Activated T-helper 1 cell treated with anti-CD3 and anti-CD28 coated beads, Interleukin-12 subunit alpha, Interleukin-12 subunit beta, Interleukin-2, Interleukin-4 antibody, amounts not matched to agents 30 ng/mL and 10 ng/mL and 1 ng/mL, durations not matched to agents 14 hours and 24 hours and 36 hours (primary cell): ENCODE results near the gene KIF6. TPM values are rescaled to one million over a fixed set of nuclear protein-coding genes. Genes with fewer than 3 reads are reported as not detected.

Experiments
- DNase-seq: peaks from one replicate; pipeline ENCODE4 v3.0.0; 2021; ENCODE audit warnings: low spot score
- H3K27ac Mint-ChIP-seq: one replicate; pipeline ENCODE4 v1.8.0; 2021; ENCODE audit warnings: mild to moderate bottlenecking, mixed read lengths
- H3K27me3 Mint-ChIP-seq: one replicate; pipeline ENCODE4 v1.8.0; 2022; ENCODE audit warnings: mild to moderate bottlenecking, moderate library complexity, mixed read lengths; ENCODE audit not compliant: insufficient read depth
- H3K36me3 Mint-ChIP-seq: one replicate; pipeline ENCODE4 v1.8.0; 2021; ENCODE audit warnings: low read depth, mixed read lengths
- H3K4me1 Mint-ChIP-seq: one replicate; pipeline ENCODE4 v1.8.0; 2021; ENCODE audit warnings: low read depth, mixed read lengths
- H3K4me3 Mint-ChIP-seq: one replicate; pipeline ENCODE4 v1.8.0; 2021; ENCODE audit warnings: mild to moderate bottlenecking, moderate library complexity, mixed read lengths
- H3K9me3 Mint-ChIP-seq: one replicate; pipeline ENCODE4 v1.8.0; 2021; ENCODE audit warnings: mixed read lengths
- intact Hi-C: fragments of 100-400 bp; cut with micrococcal nuclease; formaldehyde crosslinking; loops from one replicate; pipeline ENCODE4 v1.15.1; 2024
- total RNA-seq: library from RNA; stranded (reverse); gene quantifications from 2 replicates; pipeline ENCODE4 v1.2.3, GENCODE V29; 2022

KIF6 gene
- total RNA-seq, 1 donor from 2014 or later = 0.08 TPM

DNA sequence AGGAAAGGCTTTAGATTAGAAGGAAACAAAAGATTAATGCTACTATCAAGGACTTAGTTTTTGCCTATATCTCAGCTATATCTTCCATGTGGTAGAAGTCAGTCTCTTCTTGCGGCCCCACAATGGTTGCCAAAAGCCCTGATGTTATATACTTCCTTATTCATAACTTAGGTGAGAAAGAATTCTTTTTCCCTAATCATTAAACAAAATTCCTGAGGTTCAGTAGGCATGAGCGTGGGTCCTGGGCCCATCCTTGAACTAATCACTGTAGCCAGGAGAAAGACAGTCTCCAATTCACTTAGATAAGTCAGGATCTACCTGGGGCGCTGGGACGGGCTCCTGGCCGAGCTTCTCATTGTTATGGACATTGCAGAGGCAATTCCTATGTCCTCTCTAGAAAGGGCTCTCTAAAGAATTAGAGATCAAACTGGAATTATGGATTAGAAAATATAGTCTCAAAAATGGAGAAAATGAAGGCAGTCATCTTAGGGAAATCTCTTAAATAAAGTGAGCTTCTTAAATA, 134.3 kb downstream of the KIF6 start:
- Mint-ChIP-seq H3K36me3 (no peaks in the 10 kb centered on the region), H3K9me3 (no peaks in the 10 kb centered on the region), H3K4me1 (no peaks in the 10 kb centered on the region), H3K4me3 (no peak overlapping the region), H3K27me3 (no peaks in the 10 kb centered on the region), H3K27ac (no peak overlapping the region)
- DNase-seq = no peak
- intact Hi-C loops = no loop called here

- no peak overlapping the region for H3K4me3 Mint-ChIP-seq
- peaks cover 9% of the 10 kb centered on the region for H3K27me3 Mint-ChIP-seq
- H3K27ac Mint-ChIP-seq = no peak overlapping the region
- no peak for DNase-seq
- H3K4me1 Mint-ChIP-seq = no peaks in the 10 kb centered on the region
- no peaks in the 10 kb centered on the region for H3K9me3 Mint-ChIP-seq
- intact Hi-C loops = no loop called here
- H3K36me3 Mint-ChIP-seq = no peaks in the 10 kb centered on the region
Measured at GRCh38 chr6:39587080-39587479, 138.1 kb downstream of the KIF6 start.

- H3K9me3 Mint-ChIP-seq = no peaks in the 10 kb centered on the region
Measured at GRCh38 chr6:39585641-39586040, 139.6 kb downstream of the KIF6 start.

DNA sequence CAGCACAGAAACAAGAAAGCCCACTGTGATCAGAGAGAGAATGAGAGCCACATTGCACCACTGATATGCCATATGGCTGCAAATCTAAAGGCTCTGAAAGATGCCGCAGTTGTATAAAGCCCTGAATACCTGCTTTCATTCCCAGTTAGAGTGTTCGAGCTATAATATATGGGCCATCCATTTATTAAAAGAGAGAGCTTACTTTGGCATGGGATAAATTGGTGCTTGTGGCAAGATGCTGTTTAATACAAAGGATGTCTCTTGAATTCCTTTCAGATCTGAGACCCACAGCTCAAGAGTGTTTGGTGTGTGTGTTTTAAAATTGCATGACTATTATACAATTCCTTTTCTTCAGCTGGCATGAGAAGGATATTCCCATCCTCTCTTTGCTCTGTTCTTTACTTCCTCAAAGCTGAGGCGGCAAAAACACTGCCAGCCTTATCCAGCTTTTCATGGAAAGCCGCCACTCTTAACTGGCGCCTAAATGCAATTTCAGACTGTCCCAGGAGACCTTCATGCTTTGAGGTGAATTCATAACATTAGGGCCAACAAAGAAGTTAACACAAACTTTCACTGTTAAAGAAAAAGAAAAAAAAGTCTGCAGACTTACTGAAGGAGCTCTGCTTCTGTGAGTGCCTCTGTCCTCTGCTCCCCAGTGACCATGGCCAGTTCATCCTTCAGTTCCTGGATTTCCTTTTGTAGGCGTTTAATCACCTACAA, 147.6 kb downstream of the KIF6 start:
- Mint-ChIP-seq H3K9me3 (no peaks in the 10 kb centered on the region), H3K27me3 (peaks cover 6% of the 10 kb centered on the region), H3K27ac (no peak overlapping the region), H3K4me1 (no peaks in the 10 kb centered on the region), H3K4me3 (no peak overlapping the region), H3K36me3 (no peaks in the 10 kb centered on the region)
- intact Hi-C loops = no loop called here
- DNase-seq = no peak

More at GRCh38 chr6:39585641-39586040, 139.6 kb downstream of the KIF6 start:
- peaks cover 10% of the 10 kb centered on the region for H3K27me3 Mint-ChIP-seq
- no peak for DNase-seq
- no peak overlapping the region for H3K27ac Mint-ChIP-seq
- H3K4me3 Mint-ChIP-seq = no peak overlapping the region
- intact Hi-C loops = no loop called here
- H3K36me3 Mint-ChIP-seq = no peaks in the 10 kb centered on the region
- H3K4me1 Mint-ChIP-seq = no peaks in the 10 kb centered on the region

GRCh38 chr6:39576556-39577303, 148.5 kb downstream of the KIF6 start:
- intact Hi-C loops = no loop called here
- no peaks in the 10 kb centered on the region for H3K4me1 Mint-ChIP-seq
- no peak for DNase-seq
- no peaks in the 10 kb centered on the region for H3K9me3 Mint-ChIP-seq
- H3K36me3 Mint-ChIP-seq = no peaks in the 10 kb centered on the region
- H3K27me3 Mint-ChIP-seq = peaks cover 7% of the 10 kb centered on the region
- H3K4me3 Mint-ChIP-seq = no peak overlapping the region
- H3K27ac Mint-ChIP-seq = no peak overlapping the region

DNA sequence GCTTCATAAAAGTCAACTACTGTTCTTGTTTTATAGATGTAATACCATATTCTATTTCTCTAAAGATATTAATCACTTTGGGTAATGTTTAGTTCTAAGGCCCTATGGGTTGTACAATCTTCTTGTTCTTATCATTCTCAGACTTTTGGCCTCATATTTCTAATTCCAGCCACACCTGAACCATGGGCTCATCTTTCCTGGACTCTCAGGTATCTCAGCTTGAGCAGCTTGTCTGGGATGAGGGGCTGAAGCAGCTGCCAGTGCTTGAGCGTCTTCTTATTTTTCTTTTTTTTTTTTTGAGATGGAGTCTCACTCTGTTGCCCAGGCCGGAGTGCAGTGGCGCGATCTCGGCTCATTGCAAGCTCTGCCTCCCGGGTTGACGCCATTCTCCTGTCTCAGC, 150.2 kb downstream of the KIF6 start:
- intact Hi-C loops = no loop called here
- Mint-ChIP-seq H3K36me3 (no peaks in the 10 kb centered on the region), H3K4me3 (no peak overlapping the region), H3K27me3 (peaks cover 7% of the 10 kb centered on the region), H3K4me1 (no peaks in the 10 kb centered on the region), H3K27ac (no peak overlapping the region), H3K9me3 (no peaks in the 10 kb centered on the region)
- DNase-seq = no peak

DNA sequence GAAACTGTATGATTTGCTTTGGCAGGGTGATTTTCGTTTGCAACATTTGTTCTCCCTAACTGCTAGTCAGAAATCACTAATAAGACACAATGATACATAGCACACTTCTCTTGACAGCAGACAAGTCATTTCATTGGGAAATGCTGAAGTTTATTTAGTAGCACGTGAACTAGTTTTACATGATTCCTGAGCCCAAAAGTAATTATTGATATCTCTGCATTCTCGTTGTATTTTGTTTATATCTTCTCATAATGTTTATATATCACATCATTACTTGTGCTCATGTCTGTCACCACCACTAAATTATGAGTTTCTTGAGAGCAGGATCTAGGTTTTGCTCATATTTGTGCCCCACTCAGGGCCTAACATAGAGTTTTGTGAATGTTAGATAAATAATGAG, 151.7 kb downstream of the KIF6 start:
- intact Hi-C loops = no loop called here

GRCh38 chr6:39572661-39573340, 152.4 kb downstream of the KIF6 start:
- Mint-ChIP-seq H3K4me3 (no peak overlapping the region), H3K27me3 (peaks cover 7% of the 10 kb centered on the region)

More for the DNA sequence above, 151.7 kb downstream of the KIF6 start:
- no peak for DNase-seq
- Mint-ChIP-seq H3K27me3 (peaks cover 7% of the 10 kb centered on the region), H3K4me3 (no peak overlapping the region), H3K36me3 (no peaks in the 10 kb centered on the region), H3K9me3 (no peaks in the 10 kb centered on the region), H3K4me1 (no peaks in the 10 kb centered on the region), H3K27ac (no peak overlapping the region)

GRCh38 chr6:39568896-39569295, 156.3 kb downstream of the KIF6 start:
- H3K4me1 Mint-ChIP-seq = no peaks in the 10 kb centered on the region
- no peaks in the 10 kb centered on the region for H3K36me3 Mint-ChIP-seq
- H3K9me3 Mint-ChIP-seq = no peaks in the 10 kb centered on the region
- intact Hi-C loops = no loop called here
- H3K27me3 Mint-ChIP-seq = peaks cover 3% of the 10 kb centered on the region
- H3K27ac Mint-ChIP-seq = no peak overlapping the region
- H3K4me3 Mint-ChIP-seq = no peak overlapping the region
- no peak for DNase-seq

More at GRCh38 chr6:39572661-39573340, 152.4 kb downstream of the KIF6 start:
- no peaks in the 10 kb centered on the region for H3K4me1 Mint-ChIP-seq
- no peaks in the 10 kb centered on the region for H3K36me3 Mint-ChIP-seq
- no peak overlapping the region for H3K27ac Mint-ChIP-seq
- DNase-seq = no peak
- intact Hi-C loops = no loop called here
- H3K9me3 Mint-ChIP-seq = no peaks in the 10 kb centered on the region

GRCh38 chr6:39567091-39567490, 158.1 kb downstream of the KIF6 start:
- Mint-ChIP-seq H3K27me3 (peaks cover 3% of the 10 kb centered on the region), H3K27ac (no peak overlapping the region), H3K36me3 (no peaks in the 10 kb centered on the region), H3K4me1 (no peaks in the 10 kb centered on the region), H3K9me3 (no peaks in the 10 kb centered on the region), H3K4me3 (no peak overlapping the region)
- intact Hi-C loops = no loop called here
- no peak for DNase-seq

DNA sequence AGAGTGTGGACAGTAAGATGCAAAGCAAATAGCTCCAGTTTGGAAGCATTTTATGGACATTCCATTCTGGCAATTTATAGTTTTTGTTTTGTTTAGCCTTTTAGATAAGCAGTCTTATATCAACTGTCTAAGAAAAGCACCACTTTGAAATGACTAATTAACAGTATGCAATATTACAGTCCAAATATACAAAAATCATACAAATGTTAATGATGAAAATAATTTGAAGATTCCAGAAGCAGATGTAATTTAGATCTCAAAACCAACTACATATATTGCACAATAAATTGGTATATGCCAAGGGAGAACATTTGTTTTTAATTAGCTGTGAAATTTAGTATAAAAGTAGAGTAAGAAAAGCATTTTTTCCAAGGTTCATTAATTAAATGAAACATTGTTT, 158.8 kb downstream of the KIF6 start:
- H3K4me3 Mint-ChIP-seq = no peak overlapping the region
- DNase-seq = no peak
- H3K27me3 Mint-ChIP-seq = peaks cover 3% of the 10 kb centered on the region
- intact Hi-C loops = no loop called here
- H3K36me3 Mint-ChIP-seq = no peaks in the 10 kb centered on the region
- H3K4me1 Mint-ChIP-seq = no peaks in the 10 kb centered on the region
- no peaks in the 10 kb centered on the region for H3K9me3 Mint-ChIP-seq
- H3K27ac Mint-ChIP-seq = no peak overlapping the region

DNA sequence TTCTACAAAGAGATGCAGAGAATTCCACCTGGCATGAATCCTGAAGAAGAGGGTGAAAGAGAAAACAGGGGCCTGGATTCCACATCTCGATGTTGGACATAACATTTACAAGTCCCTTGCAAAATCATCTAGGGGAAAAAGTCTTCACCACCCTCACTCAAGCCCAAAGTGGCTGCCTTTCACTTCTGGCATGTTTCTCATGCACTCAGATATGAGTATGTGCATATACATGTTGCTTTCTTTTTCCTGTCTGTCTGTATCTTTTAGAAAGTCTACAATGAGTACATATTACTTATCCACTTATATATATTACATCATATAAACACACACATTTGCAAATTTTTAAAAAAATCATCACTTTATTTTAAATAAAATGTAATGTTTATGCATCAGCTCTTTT, 159.3 kb downstream of the KIF6 start:
- H3K27me3 Mint-ChIP-seq = peaks cover 3% of the 10 kb centered on the region
- no peaks in the 10 kb centered on the region for H3K36me3 Mint-ChIP-seq
- H3K4me3 Mint-ChIP-seq = no peak overlapping the region
- no peaks in the 10 kb centered on the region for H3K9me3 Mint-ChIP-seq
- no peak overlapping the region for H3K27ac Mint-ChIP-seq
- no peaks in the 10 kb centered on the region for H3K4me1 Mint-ChIP-seq
- intact Hi-C loops = no loop called here
- no peak for DNase-seq
